ENCODE results near the gene C19orf38.

DNA sequence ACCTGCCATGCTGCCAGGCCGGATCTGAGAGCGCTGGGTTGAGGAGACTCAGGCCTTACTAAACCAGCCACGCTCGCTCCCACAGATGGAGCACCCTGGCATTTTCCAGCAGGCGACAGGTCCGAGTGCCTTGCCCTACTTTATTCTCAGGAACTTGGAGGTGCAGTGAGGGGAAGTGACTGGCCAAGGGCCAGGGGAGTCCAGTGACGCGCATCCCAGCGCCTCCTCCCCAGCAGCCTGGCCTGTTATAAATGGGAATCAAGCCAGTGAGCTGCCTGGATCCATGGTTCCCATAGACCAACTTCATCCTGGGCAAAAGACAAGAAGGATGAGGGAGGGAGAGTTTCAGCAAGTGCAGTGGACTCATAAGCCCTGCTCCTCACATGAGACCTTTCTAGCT is 47.7 kb upstream of the C19orf38 start:
- TF ChIP-seq, protein P1, sequence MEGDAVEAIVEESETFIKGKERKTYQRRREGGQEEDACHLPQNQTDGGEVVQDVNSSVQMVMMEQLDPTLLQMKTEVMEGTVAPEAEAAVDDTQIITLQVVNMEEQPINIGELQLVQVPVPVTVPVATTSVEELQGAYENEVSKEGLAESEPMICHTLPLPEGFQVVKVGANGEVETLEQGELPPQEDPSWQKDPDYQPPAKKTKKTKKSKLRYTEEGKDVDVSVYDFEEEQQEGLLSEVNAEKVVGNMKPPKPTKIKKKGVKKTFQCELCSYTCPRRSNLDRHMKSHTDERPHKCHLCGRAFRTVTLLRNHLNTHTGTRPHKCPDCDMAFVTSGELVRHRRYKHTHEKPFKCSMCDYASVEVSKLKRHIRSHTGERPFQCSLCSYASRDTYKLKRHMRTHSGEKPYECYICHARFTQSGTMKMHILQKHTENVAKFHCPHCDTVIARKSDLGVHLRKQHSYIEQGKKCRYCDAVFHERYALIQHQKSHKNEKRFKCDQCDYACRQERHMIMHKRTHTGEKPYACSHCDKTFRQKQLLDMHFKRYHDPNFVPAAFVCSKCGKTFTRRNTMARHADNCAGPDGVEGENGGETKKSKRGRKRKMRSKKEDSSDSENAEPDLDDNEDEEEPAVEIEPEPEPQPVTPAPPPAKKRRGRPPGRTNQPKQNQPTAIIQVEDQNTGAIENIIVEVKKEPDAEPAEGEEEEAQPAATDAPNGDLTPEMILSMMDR (IDR thresholded peaks at IDR 0.05) = no peak
- TF ChIP-seq GATA2 (CRISPR knock-in tag; IDR thresholded peaks at IDR 0.05) = no peak
- no peak for TF ChIP-seq RCOR1 (IDR thresholded peaks at IDR 0.05; ENCODE audit: low read length)
- TF ChIP-seq EZH2phosphoT487 (IDR thresholded peaks at IDR 0.05; ENCODE audit: borderline replicate concordance, low read depth) = no peak
- no peak for TF ChIP-seq SIN3A (IDR thresholded peaks at IDR 0.05; ENCODE audit: borderline replicate concordance, low read depth, low read length)
- TF ChIP-seq, protein P2, sequence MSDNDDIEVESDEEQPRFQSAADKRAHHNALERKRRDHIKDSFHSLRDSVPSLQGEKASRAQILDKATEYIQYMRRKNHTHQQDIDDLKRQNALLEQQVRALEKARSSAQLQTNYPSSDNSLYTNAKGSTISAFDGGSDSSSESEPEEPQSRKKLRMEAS (IDR thresholded peaks at IDR 0.05; ENCODE audit: low read depth) = no peak
- no peak for TF ChIP-seq POLR2AphosphoS5 (IDR thresholded peaks at IDR 0.05; ENCODE audit: low read depth, low read length)
- TF ChIP-seq, protein P3, sequence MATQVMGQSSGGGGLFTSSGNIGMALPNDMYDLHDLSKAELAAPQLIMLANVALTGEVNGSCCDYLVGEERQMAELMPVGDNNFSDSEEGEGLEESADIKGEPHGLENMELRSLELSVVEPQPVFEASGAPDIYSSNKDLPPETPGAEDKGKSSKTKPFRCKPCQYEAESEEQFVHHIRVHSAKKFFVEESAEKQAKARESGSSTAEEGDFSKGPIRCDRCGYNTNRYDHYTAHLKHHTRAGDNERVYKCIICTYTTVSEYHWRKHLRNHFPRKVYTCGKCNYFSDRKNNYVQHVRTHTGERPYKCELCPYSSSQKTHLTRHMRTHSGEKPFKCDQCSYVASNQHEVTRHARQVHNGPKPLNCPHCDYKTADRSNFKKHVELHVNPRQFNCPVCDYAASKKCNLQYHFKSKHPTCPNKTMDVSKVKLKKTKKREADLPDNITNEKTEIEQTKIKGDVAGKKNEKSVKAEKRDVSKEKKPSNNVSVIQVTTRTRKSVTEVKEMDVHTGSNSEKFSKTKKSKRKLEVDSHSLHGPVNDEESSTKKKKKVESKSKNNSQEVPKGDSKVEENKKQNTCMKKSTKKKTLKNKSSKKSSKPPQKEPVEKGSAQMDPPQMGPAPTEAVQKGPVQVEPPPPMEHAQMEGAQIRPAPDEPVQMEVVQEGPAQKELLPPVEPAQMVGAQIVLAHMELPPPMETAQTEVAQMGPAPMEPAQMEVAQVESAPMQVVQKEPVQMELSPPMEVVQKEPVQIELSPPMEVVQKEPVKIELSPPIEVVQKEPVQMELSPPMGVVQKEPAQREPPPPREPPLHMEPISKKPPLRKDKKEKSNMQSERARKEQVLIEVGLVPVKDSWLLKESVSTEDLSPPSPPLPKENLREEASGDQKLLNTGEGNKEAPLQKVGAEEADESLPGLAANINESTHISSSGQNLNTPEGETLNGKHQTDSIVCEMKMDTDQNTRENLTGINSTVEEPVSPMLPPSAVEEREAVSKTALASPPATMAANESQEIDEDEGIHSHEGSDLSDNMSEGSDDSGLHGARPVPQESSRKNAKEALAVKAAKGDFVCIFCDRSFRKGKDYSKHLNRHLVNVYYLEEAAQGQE (IDR thresholded peaks at IDR 0.05; ENCODE audit: low read depth, low read length) = no peak
- no peak for TF ChIP-seq FOXM1 (IDR thresholded peaks at IDR 0.05; ENCODE audit: low read depth)
- TF ChIP-seq EP300 (IDR thresholded peaks at IDR 0.05; ENCODE audit: borderline replicate concordance in 1 of 2, low read depth in 1 of 2, low read length in 1 of 2) = no peak
- TF ChIP-seq CHD2 (IDR thresholded peaks at IDR 0.05; ENCODE audit: low read length, partially characterized antibody) = no peak
- TF ChIP-seq, protein P4, sequence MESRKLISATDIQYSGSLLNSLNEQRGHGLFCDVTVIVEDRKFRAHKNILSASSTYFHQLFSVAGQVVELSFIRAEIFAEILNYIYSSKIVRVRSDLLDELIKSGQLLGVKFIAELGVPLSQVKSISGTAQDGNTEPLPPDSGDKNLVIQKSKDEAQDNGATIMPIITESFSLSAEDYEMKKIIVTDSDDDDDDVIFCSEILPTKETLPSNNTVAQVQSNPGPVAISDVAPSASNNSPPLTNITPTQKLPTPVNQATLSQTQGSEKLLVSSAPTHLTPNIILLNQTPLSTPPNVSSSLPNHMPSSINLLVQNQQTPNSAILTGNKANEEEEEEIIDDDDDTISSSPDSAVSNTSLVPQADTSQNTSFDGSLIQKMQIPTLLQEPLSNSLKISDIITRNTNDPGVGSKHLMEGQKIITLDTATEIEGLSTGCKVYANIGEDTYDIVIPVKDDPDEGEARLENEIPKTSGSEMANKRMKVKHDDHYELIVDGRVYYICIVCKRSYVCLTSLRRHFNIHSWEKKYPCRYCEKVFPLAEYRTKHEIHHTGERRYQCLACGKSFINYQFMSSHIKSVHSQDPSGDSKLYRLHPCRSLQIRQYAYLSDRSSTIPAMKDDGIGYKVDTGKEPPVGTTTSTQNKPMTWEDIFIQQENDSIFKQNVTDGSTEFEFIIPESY (IDR thresholded peaks at IDR 0.05; ENCODE audit: borderline replicate concordance, low read depth) = no peak
- TF ChIP-seq, protein P5, sequence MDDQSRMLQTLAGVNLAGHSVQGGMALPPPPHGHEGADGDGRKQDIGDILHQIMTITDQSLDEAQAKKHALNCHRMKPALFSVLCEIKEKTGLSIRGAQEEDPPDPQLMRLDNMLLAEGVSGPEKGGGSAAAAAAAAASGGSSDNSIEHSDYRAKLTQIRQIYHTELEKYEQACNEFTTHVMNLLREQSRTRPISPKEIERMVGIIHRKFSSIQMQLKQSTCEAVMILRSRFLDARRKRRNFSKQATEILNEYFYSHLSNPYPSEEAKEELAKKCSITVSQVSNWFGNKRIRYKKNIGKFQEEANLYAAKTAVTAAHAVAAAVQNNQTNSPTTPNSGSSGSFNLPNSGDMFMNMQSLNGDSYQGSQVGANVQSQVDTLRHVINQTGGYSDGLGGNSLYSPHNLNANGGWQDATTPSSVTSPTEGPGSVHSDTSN (IDR thresholded peaks at IDR 0.05) = no peak
